COLO829 (cell line): ENCODE data around the gene CNGB1.

ENCODE experiments used
- DNase-seq: peaks from one replicate; pipeline ENCODE4 v3.0.0; 2012; ENCODE audit warnings: low spot score

CNGB1 gene

DNA sequence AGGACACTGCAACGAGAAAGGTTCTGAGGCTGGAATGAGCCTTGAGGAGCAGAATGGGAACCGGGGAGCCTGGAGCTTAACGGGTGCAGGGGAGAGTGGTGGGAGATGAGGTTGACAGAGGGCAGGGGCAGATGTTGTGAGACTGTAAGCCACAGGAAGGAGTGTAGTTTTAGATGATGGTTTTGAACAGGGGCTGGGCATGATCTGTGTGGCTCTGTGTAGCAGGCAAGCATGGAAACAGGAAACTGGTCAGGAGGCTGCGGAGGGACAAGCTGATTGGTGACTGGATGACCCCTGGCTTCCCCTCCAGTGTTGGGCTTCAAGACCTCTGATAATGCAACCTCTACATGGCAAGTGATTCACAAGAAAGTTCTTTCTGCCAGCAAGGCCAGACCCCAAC, 1.4 kb upstream of the CNGB1 start:
- DNase-seq, result no peak

DNA sequence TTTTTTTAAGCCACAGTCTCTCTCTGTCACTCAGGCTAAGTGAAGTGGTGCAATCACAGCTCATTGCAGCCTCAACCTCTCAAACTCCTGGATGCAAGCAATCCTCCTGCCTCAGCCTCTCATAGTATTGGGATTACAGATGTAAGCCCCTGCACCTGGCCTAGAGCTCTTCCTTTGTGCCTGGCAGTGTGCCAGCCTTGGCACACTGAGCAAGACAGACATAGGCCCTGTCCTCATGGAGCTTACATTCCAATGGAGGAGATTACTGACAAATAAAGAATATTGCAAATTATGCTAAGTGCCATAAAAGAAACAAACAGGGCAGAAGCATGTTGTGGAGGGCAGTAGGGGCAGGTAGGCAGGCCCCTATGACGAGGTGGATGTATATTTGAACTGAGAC, 920 bp upstream of the CNGB1 start:
- DNase-seq, result no peak

DNA sequence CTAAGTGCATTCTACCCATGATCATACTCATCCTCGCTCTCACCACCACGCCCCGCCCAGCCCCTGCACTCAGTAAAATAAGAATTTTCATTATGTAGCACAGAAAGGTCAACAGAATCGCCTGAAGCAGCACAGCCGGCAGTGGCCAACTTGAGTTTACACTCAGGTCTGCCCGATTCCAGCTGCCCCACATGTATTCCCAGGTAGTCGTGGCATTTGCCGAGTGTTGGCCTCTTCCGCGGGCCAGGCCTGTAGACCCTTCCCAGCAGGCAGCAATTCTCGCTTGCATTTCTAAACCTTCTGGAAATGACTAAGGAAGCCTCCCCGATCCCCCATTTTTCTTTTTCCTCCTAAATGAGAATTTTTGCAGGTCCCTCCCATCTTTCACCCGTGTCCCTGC, 609 bp downstream of the CNGB1 start:
- no peak for DNase-seq

DNA sequence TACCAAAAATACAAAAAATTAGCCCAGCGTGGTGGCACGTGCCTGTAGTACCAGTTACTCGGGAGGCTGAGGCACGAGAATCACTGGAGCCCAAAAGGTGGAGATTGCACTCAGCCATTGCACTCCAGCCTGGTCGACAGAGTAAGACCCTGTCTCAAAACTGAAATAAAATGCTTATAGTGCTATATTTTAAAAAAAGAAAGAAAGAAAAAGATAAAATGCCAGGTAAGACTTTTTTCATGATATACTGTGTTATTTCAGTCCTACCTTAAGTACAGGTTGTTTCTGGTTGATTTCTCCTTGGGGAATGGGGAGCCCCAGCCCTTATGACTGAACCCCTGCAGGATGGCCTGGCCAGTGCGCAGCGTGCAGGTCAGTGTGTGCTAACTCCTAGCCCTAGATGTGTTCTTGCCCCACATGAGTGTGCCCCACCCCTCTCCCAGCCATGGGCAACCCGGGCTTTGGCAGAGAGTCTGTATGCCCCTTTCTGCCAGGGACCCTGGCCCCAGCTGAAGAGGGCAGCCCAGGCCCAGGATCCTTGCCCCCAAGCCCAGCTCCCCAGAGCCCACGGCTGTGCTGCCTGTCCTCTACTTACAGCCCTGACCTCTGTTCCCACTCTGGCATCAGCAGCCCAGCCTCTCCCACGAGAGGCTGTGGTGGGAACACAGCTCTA, 1.3 kb downstream of the CNGB1 start:
- no peak for DNase-seq

DNA sequence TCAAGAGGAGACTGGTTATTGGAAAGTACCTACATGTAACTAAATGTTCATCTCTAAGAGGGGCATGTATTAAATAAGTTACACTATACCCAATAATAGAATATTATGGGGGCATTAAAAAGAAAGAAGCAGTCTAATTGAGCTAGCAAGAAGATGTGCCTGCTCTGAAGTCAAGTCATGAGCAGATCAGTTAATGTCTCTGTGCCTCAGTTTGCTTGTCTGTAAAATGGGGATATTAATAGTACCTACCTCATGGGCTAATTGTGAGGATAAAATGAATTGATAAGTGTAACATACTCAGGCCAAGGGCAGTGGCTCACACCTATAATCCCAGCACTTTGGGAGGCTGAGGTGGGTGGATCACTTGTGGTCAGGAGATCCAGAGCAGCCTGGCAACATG, 3.0 kb downstream of the CNGB1 start:
- DNase-seq, result no peak

DNA sequence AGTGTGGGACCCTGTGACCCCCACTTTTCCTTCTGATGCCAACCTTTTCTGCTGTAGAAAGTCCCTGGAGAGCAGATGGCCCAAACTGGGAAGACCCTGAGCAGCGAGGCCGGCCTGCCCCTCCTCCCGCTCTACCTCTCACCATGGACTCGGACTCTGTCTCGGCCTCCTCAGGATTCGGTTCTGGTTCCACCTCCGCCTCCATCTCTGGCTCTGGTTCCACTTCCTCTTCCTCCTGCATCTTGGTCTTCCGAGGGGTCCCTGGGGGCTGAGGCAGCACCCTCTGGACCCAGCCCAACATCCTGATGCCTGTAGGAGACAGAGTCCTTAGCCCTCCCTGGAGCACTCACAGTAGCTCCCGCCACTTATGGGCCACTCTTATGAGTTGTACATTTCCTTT, 3.9 kb downstream of the CNGB1 start:
- DNase-seq, result no peak

DNA sequence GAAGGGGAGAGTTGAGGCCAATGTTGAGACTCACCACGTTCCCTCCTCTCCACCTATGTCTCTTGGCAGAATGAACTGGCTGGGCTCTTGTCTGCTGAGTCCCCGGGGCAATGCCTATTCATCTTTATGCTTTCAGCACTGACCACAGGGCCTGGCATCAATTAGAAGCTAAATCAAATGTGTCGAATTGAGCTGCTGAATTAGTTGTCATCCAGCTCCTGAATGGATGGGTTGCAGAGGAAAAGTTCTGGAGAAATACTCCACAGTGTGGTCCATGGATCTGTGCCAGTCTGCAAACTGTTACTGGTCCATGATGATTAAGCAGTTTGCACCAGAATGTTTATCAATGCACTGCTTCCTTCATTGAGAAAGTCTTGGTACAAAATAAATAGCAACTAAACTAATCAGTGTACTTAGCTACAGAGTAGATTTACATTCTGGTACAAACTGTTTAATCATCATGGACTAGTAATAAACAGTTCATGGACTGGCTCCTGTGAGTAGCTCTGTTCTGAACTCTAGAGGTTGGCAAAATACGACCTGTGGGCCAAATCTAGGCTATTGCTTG, 4.6 kb downstream of the CNGB1 start:
- no peak for DNase-seq

DNA sequence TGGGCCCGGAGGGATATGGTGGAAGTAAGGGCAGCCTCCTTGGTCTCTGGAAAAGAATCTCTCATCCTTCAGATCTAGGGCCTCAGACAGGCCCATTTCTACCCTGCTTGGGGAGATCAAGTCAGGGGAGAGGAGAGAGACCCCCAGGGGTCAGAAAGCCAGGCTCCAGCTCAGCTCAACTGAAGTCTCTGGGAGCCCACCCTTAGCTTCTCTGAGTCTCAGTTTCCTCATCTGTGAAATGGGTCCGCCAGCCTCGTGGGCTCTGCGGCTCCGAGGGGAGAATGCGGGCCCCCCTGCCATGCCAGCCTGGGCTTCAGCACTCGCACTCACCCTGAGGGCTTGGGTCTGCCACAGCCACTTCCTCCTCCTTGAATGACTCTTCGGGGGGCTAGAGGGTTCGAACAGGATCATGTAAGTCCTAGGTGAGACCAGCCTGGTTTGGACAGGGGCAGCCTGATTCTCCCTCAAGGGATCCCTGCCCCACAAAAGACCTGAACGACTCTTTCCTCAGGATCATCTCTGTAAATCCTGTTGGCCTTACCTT, 6.7 kb downstream of the CNGB1 start:
- DNase-seq, result no peak

DNA sequence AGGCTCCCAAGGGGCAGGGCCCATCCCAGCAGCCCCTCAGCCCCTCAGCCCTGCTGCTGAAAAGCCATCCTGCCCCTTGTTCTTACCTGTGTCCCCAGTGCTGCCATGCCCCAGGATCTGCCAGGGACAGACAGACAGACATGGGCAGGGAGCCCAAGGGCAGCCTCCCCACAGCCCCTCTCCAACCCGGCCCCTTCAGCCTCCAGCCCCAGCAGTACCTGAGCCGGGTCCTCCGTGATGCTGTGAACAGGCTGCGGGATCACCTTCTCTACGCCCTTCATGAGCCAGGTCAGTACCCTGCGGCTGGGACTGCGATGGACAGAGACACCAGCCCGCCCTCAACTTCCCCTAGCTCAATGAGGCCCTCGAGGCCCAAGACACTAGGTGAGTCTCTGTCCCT, 8.2 kb downstream of the CNGB1 start:
- no peak for DNase-seq

DNA sequence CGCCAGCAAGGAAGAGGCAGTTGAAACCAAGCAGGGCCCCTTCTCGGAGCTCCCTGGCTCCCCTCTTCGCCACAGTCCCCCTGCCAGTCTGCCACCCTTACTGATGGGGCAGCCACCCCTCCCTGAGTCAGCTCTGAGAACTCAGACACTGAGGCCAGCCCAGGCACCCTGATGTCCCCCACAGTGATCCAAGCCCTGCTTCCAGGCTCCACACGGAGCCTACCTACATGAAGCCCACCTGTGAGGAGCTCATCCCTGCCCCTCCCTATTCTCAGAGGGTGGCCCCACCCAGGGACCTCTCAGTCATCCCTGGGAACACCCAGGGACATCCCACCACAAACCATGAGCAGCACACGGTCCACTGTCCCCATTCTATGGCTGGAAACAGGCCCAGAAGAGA, 8.9 kb downstream of the CNGB1 start:
- DNase-seq, result no peak

DNA sequence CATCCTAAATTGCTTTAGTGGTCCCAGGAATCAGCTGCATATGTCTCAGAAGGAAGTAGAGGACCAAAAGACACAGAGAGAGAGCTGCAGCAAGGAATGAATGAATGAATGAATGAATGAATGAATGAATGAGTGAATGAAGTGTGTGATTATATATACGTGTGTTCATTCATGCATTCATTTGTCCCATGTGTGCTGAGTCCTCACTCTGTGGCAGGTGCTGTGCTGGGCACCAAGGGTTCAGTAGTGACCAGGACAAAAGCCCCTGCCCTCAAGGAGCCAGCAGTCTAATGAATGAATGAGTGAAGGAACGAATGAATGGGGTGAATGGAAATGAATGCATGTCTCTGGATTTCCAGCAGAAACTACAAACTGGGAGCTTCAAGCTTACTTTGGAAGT, 9.4 kb downstream of the CNGB1 start:
- no peak for DNase-seq

DNA sequence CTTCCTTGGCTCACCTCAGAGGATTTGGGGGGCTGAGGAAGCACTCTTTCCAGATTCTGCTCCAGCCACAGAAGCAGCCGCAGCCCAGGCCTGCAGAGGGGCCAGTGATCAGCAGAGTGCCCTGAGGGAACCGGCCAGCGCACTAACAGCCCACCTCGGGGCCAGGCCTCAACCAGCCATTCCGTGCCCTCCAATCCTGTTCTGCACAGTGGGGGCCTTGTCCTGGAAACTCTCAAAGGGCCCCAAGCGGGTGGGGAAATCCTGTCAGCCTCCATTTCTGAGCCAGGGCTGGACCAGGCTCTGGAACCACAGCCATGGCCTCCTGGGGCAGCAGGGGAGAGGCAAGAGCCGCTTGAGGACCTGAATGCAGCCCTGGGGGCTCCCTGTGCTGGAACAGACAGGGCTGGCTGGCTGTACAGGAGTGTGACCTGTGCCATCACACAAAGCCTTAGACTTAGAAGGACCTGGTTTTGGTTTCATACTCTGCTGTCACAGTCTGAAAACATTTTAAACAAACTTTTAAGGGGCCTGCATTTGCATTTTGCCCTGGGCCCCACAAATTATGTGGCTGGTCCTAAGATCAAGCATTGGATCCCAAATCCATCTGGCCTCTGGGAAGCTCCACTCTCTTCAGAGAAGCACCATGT, 10.0 kb downstream of the CNGB1 start:
- DNase-seq, result no peak

DNA sequence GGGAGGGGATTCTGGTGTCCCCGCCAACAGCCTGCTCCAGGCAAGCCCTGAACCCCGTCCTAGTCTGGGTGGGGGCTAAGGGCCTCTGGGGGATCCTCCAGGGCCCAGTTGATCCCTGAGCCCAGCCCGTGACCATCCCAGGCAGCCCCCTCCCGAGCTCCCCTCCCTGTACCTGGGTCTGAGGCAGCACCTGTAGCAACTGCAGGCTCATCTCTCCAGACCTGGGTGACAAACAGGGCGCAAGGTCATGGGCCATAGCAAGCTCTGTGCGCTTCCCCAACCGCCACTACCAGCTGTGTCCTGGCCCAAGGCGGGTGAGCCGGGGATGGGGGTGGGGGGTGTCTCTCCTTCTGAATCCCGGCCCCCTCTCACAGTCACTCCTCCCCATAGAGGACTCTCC, 10.6 kb downstream of the CNGB1 start:
- DNase-seq, result no peak

DNA sequence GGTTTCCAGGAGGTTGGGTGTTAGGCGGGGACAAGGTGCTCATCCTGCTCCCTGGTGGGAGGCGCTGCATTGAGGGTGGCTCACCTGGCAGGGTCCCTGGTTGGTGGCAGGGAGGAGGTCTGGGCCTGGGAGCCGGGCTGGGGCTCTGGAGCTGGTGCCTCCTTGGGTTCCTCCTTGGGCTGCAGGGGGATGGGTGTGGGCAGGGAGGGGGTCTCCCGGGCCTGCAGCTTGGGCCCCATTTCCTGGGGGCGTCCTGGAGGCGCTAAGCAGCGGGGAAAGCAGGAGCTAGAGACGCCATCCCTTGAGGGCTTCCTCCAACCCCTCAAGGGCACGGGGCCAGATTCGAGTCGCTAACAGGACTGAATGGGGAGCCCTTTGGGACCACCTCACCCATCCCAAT, 11.1 kb downstream of the CNGB1 start:
- DNase-seq, result no peak

DNA sequence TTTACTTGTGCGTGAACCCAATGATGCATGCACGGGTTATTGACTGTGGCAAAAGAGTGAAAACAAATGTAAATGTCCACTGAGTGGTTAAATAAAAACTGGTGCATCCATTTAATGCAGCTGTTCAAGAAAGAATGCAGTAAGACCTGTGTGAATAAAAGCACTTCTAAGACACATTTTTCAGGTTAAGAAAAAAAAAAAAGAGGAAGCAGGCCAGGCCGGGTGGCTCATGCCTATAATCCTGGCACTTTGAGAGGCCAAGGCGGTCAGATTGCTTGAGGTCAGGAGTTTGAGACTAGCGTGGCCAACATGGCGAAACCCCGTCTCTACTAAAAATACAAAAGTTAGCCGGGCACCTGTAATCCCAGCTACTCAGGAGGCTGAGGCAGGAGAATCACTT, 11.8 kb downstream of the CNGB1 start:
- DNase-seq, result no peak

DNA sequence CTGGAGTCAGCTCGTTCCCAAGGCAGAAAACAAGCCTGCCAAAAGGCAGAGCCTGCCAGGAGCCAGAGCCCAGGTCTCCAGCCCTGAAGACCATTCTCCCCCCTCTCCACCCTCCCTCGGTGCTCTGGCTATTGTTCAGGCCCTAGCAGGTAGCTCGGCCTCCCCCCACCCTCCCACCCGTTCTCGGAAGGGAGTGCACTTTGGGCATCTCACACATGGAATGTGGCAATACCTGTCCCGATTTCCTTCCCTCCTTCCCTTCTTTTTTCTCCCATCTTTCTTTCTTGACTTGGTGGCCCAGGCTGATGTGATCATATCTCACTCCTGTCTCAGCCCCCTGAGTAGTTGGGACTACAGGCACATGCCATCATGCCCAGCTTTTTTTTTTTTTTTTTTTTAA, 12.4 kb downstream of the CNGB1 start:
- DNase-seq, result no peak

DNA sequence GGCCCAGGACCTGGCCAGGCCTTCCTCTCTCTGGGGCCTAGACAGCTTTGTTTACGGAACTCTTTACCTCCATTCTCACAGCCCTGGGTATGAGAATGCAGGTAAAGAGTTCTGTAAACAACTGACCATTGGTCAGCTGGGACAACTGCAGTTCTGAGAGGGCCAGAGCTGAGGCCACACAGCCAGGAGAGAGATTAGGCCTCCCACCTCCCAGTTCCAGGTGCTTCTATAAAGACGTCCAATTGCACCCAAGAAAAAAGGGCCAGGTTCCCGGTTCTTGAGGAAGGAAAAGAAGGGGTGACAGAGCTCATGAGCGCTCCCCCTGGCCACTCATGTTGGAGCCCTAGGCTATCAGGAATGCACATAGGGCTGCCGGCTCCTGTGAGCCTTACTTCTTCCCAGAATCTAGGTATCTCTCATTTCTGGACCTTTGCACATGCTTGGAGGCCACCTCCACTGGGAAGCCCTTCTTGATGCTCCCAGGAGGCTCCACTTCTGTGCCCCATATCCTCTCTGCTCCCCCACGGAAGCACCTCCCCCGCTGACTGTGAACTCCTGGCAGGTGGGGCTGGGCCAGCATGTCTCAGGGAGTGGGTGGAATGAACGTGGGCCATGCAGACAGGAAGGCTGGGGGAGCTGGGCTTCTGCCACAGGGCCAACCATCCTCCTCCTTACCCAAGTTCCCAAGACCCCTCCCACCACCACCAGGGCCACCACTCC, 13.1 kb downstream of the CNGB1 start:
- DNase-seq, result no peak

DNA sequence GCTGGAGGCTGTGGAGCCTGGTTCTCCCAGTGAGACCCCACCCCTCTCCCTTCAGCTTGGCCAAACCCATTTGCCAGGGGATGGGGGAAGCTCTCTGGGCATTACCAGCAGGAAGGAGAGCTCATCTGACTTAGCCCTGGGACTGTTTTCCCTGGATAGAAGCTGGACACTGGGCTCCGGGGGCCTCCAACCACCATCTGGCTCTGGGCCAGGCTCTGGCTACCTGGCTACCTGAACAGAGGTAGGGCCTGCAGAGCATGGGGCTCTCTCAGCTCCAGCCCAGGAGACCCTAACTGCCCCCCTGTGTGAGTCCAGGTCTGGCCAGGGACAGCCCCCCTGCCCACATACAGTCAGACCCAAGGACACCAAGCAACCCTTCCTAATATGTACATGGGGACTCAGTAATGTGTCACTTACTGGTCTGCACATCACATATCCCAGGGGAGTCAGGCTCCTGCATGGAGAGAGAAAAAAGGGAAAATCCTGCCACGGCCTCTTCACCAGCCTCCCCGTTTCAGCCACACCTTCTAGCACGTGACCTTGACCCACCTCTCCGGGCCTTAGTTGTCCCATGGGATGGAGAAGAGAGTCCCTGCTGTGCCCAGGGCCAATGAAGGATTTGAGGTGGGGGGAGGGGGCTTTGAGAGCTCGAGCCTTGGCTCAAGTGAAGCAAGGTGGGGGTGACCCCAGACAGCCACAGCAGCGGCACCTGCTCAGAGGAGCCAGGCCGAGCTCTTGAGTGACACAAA, 13.8 kb downstream of the CNGB1 start:
- DNase-seq, result no peak

DNA sequence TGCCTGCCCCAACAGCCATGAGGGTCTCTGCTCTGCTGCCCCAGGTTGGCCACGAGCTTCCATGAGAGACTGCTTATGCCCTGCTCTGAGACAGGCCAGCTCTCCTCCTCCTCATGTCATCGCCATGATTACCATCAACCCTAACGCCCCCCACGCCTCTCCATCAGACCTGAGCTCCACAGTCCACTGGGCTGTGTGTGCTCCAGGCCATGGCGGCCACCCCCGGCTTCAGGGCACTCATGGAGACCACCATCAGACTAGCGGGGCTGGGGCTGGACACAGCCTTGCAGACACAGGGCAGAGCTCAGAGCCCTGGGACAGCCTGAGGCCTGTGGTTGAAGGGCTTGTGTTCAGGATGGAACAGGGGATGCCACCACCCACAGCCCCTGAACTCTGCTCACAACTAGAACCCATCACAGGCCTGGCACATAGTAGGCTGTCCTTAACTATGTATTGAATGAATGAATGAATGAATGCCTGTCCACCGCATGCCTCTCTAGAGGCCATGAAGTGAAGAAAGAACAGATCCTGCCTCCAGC, 14.6 kb downstream of the CNGB1 start:
- no peak for DNase-seq

DNA sequence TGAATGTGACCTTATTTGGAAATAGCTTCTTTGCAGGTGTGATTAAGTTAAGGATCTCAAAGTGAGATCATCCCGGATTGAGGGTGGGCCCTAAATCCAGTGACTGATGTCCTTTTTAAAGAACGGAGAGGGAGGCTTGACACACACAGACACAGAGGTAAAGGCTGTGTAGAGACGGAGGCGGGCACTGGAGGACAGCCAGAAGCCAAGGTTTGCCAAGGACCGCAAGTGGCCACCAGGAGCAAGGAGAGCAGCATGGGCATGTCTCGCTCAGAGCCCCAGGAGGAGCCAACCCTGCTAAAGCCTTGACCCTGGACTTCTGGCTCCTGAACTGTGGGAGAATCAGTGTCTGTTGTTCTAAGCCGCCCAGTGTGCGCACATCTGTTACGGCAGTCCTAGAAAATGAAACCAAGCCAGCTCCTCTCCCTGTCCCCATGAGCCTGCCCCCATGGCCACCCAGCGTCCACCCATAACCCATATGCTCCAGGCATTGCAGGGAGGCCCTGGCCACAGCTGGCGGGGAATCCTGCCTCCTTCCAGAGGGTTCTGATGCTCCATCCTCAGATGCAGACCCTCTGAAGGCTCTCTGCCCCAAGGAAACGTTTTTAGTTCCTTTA, 15.2 kb downstream of the CNGB1 start:
- DNase-seq, result no peak

DNA sequence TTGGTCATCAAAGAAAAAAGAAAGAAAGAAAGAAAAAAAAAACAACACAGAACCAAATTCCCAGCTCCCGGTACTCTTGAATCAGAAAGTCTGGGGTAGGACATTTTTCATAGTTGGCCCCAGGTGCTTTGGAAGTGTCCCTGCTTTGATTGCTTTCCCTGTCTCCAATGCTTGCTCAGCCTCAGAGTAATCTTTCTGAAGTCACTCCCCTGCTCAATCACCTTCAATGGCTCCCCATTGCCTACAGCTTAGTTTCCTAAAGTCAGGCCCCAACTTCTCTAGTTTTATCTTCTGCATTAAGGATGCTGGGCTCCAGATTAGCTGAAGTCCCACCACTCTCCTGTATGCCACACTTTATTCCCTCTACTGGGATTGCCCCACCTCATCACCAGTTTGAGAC, 17.1 kb downstream of the CNGB1 start:
- no peak for DNase-seq

DNA sequence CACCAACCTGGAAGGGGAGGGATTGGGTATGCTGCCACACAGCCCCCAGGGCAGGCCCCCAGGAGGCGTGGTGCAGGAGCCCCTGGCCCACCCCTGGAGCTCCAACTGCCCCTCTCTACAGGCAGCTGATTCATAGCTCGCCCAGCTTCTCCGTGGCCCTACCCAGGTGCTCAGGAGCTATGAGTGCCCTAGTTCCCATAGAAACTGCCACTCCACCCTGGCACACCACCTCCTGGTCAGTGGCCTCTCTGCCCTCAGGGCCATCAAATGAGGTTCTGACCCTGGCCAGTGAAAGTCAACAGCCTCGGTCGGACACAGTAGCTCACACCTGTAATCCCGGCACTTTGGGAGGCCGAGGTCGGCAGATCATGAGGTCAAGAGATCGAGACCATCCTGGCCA, 18.0 kb downstream of the CNGB1 start:
- DNase-seq, result no peak
